Activated CD8-positive, alpha-beta memory T cell treated with anti-CD3 and anti-CD28 coated beads, Interleukin-2, amount 10 ng/mL, durations not matched to agents 7 days and 5 days (primary cell): ENCODE measurements around the gene ALG5. TPM values are rescaled to one million over a fixed set of nuclear protein-coding genes. Genes with fewer than 3 reads are reported as not detected.

Experiments
- total RNA-seq, 2 experiments: library from RNA; stranded (reverse); gene quantifications; one replicate each; pipeline ENCODE4 v1.2.3, GENCODE V29; 2021

ALG5 gene
- total RNA-seq, 2 experiments from 2014 or later: 27.3 to 33.0 TPM

Other genes with a start within 250 kb of the ALG5 start
- 10 to 100 TPM; 13.8 to 20.9 TPM for gene RFXAP, start 180.1 kb downstream of the ALG5 start, total RNA-seq
- not detected for gene SMAD9, start 79.1 kb downstream of the ALG5 start, total RNA-seq
- gene EXOSC8, start 1.4 kb upstream of the ALG5 start, total RNA-seq: 100 to 1,000 TPM; 111 to 128 TPM
- gene SUPT20H, start 60.3 kb upstream of the ALG5 start, total RNA-seq: 10 to 100 TPM; 71.0 to 78.2 TPM
- not detected for gene CSNK1A1L, start 106.3 kb upstream of the ALG5 start, total RNA-seq